HG03025 (cell line): Measurements from ENCODE around the gene BCL11B.

Experiments
- ATAC-seq: cut with Tn5 transposase; IDR thresholded peaks from one replicate; pipeline ENCODE4 v1.9.1; 2021; ENCODE audit warnings: mild to moderate bottlenecking, moderate library complexity; ENCODE audit not compliant: unreplicated experiment, low FRiP score

The BCL11B gene

GRCh38 chr14:99287269-99287942 lies 15.4 kb upstream of the BCL11B start:
- ATAC-seq: peak; percentile 66

GRCh38 chr14:99286761-99287160 lies 14.8 kb upstream of the BCL11B start:
- ATAC-seq: no peak

GRCh38 chr14:99284254-99285004 lies 12.4 kb upstream of the BCL11B start:
- ATAC-seq: no peak

DNA sequence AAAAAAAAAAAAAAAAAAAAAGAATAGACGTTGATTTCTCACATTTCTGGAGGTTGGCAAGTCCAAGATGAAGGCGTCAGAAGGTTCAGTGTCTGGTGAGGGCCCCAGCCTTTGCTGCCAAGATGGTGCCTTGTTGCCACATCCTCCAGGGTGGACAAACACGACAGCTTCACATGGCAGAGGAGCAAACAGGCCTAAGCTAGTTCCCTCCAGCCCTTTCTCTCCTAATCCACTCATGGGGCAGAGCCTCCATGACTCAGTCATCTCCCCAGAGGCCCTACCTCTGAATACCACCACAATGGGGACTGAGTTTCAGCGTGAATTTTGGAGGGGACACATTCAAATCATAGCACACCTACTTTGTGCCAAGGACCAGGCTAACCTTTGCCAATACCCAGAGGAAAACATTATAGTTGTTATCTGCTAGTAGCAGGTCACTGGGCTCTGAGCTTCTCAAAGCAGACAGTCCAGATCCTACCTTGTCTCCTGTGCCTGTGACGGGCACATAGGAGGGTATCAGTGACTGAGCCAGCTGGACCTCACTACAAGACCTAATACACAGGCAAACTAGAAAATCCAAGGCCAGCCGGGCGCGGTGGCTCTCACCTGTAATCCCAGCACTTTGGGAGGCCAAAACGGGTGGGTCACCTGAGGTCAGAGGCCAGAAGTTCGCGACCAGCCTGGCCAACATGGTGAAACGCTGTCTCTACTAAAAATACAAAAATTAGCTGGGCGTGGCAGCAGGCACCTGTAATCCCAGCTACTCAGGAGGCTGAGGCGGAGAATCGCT lies 10.5 kb upstream of the BCL11B start:
- ATAC-seq: no peak

- no peak for ATAC-seq
These were observed 9.4 kb upstream of the BCL11B start for GRCh38 chr14:99281396-99281795.

DNA sequence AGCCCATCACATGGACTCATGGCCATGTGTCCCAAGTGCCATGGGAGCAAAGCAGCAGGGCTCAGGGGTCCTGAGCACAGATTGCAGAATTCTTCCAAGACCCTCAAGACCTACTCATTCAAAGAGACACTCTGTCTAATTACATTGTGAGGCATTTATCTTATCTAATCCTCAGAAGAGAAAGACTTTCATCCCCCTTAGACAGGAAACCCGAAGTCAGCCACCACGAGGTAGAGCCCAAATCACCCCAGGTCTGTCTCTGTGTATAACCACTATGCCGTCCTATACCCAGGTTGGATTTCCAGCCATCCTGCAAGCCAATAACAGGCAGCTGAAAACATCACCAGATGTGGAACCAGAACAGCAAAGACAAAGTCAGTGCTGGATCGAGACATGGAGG lies 8.9 kb upstream of the BCL11B start:
- ATAC-seq: no peak

- ATAC-seq: no peak
These were observed 8.2 kb upstream of the BCL11B start for GRCh38 chr14:99280066-99280731.

DNA sequence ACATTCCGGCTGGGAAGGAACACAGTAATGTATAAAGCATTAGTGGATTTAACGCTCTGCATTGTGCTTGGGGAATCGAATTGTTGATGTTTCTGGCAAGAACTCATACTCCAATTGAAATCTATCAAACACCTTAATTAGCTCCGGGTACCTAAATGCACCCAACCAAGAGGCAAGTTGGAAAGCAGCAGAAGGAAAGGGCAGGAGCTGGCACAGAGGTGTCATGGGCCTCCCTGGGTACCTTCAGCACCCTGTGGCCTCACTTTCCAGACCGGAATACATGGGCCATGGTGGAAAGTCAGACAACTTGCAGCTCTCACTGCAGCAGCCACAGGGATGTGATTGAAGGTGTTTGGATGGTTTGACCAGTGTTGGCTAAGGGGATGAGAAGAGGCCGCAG lies 6.8 kb upstream of the BCL11B start:
- no peak for ATAC-seq

DNA sequence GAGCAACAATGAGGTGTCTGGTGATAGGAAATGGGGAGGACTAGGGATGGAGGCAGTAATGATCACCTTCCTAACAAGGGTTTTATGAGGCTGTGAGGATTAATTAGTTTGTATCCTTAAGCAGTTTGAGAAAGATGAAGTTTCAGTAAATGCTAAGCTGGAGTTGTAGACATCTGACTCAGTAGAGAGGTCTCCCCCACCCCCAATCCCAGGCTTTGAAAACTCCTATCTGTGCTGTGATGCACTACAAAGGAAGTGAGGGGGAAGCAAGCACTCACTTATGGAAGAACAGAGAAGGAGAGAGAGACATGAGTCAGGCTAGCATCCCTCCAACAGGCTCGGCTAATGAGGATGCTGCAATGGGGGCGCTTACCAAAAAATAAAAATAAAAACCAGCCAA lies 5.5 kb upstream of the BCL11B start:
- no peak for ATAC-seq

- ATAC-seq: no peak
These were observed 4.5 kb upstream of the BCL11B start for GRCh38 chr14:99276482-99276881.

- ATAC-seq: no peak
These were observed 3.2 kb upstream of the BCL11B start for GRCh38 chr14:99275222-99275584.

GRCh38 chr14:99274346-99275221 lies 2.6 kb upstream of the BCL11B start:
- ATAC-seq: no peak

GRCh38 chr14:99273766-99274345 lies 1.9 kb upstream of the BCL11B start:
- ATAC-seq: no peak

DNA sequence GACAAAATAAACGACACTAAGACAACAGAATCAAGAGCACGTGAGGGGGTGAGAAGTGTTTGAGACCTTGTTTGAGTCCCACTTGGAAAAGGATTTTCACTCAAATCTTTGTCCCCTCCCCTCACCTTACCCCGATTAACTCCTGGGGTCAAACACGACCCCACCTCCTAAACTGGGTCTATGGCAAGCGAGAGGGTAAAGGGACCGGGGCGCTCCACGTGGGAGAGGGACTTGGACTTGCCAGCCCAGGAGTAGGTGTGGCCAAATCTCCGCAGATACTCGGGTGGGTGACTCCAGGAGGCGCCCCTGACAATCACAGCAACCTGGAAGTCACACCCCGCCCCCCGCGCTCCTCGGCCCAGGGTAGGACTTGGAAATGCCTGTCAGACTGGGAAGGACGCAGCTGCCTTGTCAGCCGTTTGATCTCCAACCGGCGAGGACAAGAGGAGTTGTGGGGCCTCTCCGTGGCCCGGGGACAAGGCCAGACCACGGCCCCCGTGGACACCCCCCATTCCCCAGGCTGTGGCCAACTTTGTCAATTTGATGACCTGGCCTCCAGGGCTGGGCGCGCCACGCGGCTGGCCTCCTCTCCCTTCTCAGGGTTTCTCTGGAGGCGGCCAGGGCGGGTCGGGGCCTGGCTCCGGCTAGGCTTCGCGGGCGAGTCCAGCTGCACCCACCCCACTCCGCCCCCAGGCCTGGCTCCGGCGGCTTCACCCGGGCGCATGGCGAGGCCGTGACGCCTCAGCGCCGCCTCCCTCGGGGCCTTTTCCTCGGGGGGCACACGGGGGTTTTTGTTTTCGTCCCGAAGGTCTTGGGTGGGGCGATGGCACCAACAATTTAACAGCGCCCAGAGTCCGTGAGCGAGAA lies 1.1 kb upstream of the BCL11B start:
- no peak for ATAC-seq

GRCh38 chr14:99272632-99272898 lies 568 bp upstream of the BCL11B start:
- no peak for ATAC-seq

GRCh38 chr14:99271221-99271941 lies 616 bp downstream of the BCL11B start:
- ATAC-seq: no peak

- no peak for ATAC-seq
These were observed 1.4 kb downstream of the BCL11B start for GRCh38 chr14:99270458-99271220.
